ENCODE results near the gene SLC48A1.
A peak's percentile ranks its signal among the peaks of the same experiment; 100 is the strongest.

Gene SLC48A1

DNA sequence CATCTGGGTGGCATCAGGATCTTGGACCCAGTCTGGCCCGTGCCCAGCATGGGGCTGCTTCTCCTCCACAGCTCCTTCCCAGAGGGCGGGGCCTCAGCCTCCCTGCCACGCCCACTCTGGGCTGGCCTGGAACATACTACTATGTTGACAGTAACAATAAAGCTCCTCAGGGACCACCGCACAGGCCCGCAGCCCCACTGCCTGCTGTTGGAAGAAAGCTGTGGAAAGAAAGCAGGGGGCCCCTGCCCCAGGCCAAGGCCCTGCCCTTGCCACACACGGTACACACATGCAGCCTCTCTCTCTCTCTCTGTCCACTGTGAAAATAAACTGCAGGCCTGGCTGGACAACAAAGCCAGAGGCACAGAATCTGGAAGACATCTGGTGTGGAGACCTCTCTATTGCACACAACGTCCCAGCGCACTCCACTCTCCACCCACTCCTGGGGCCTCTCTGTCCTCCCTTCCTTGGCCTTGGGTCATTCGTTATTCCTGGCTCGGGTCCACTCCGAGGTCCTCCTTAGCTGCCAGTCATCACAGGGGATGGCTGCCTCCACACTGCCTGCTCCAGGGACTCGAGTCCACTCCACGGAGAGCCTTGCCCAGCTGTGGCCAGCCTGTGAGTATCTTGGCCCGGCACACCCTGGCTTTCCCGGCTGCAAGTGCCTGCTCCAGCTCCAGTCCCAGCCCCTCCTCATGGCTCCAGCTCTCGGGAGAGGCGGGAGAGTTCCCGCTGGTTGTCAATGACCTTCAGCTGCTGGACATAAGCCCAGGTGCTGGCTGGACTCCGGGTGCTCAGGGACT lies 36.0 kb upstream of the SLC48A1 start:
- no peaks in the 10 kb centered on the region for H3K36me3 Mint-ChIP-seq (ENCODE audit: low read depth)
- H3K27ac Mint-ChIP-seq = peak overlapping the region; percentile 95
- H3K4me1 Mint-ChIP-seq = peaks cover 83% of the 10 kb centered on the region
- TF ChIP-seq, protein P1, sequence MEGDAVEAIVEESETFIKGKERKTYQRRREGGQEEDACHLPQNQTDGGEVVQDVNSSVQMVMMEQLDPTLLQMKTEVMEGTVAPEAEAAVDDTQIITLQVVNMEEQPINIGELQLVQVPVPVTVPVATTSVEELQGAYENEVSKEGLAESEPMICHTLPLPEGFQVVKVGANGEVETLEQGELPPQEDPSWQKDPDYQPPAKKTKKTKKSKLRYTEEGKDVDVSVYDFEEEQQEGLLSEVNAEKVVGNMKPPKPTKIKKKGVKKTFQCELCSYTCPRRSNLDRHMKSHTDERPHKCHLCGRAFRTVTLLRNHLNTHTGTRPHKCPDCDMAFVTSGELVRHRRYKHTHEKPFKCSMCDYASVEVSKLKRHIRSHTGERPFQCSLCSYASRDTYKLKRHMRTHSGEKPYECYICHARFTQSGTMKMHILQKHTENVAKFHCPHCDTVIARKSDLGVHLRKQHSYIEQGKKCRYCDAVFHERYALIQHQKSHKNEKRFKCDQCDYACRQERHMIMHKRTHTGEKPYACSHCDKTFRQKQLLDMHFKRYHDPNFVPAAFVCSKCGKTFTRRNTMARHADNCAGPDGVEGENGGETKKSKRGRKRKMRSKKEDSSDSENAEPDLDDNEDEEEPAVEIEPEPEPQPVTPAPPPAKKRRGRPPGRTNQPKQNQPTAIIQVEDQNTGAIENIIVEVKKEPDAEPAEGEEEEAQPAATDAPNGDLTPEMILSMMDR (IDR thresholded peaks at IDR 0.05) = no peak
- peak; percentile 47 for DNase-seq
- no peak overlapping the region for H3K4me3 Mint-ChIP-seq
- no peaks in the 10 kb centered on the region for H3K9me3 Mint-ChIP-seq
- H3K27me3 Mint-ChIP-seq (ENCODE audit: low read depth, poor library complexity) = no peaks in the 10 kb centered on the region

DNA sequence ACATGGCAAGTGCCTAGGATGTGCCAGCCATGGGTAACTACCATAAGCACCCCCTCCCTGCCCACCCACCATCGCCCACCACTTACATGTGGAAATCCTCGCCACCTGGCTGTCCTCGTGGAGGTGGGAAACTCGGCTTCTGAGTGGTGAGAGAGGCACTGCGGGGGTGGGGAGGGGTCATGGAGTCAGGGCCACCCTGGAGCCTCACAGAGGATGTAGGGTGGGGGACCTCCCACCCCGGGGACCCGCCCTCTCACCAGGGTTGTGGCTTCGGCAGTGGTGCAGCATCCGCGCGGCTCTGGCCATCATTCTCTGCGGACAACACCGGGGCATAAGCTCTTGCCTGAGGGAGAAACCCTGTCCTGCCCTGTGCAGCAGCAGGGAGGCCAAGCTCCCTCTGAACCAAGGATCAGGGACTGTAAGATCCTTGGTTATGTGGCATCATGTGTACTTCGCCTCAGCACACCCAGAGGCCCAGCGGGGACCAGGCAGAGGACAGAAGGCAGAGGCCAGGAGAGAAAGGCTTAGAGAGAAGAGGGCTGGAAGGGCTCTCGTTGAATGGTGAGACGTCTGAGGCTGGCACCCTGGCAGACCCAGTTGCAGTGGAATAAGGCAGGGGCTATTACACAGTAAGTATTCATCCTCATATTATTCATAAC lies 35.0 kb upstream of the SLC48A1 start:
- Mint-ChIP-seq H3K9me3 (no peaks in the 10 kb centered on the region), H3K27ac (no peak overlapping the region), H3K27me3 (ENCODE audit: low read depth, poor library complexity) (no peaks in the 10 kb centered on the region), H3K36me3 (ENCODE audit: low read depth) (no peaks in the 10 kb centered on the region), H3K4me1 (peaks cover 86% of the 10 kb centered on the region), H3K4me3 (no peak overlapping the region)
- DNase-seq = no peak
- TF ChIP-seq, protein P1 (IDR thresholded peaks at IDR 0.05) = no peak

DNA sequence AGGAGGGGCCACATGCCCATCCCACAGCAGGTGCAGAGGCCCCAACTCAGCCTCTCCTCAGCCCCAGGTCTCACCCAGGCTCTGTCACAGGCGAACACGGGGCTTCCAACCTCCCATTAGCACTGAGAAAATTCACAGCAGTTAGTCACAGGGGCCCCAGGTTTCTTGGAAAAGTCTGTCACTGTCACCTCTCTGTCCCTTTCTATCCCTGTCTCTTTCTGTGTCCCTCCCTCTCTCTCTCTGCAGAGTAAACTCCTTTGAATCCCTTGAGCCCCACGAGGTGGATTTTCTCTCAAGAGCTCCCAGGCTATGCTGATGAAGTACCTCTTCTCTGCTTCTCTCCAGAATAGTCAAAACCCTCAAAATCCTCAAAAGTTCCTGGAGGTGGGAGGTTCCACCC lies 33.7 kb upstream of the SLC48A1 start:
- Mint-ChIP-seq H3K36me3 (ENCODE audit: low read depth) (no peaks in the 10 kb centered on the region), H3K9me3 (no peaks in the 10 kb centered on the region), H3K27me3 (ENCODE audit: low read depth, poor library complexity) (no peaks in the 10 kb centered on the region), H3K27ac (no peak overlapping the region), H3K4me3 (no peak overlapping the region), H3K4me1 (peaks cover 85% of the 10 kb centered on the region)
- TF ChIP-seq, protein P1 (IDR thresholded peaks at IDR 0.05) = no peak
- no peak for DNase-seq

DNA sequence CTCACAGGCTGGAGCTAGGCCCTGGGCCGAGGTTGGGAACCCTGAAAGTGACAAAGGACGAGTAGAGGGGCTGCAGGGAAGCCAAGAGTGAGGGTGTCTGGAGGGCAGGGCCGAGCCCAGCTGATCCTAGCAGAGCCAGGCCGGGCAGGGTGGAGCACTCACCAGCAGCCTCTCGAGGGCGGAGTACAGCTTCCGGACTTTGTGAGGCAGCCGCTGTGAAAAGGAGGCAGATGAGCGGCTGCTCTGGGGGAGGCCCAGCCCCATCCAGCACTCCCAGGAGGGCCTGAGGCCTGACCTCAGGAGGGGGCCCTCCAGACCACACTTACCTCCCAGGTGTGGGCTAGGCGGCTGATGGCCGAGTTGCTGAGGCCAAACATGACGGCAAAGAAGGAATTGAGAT lies 33.1 kb upstream of the SLC48A1 start:
- H3K27ac Mint-ChIP-seq = no peak overlapping the region
- H3K9me3 Mint-ChIP-seq = no peaks in the 10 kb centered on the region
- H3K4me1 Mint-ChIP-seq = peaks cover 84% of the 10 kb centered on the region
- TF ChIP-seq, protein P1 (IDR thresholded peaks at IDR 0.05) = no peak
- H3K4me3 Mint-ChIP-seq = no peak overlapping the region
- H3K36me3 Mint-ChIP-seq (ENCODE audit: low read depth) = no peaks in the 10 kb centered on the region
- DNase-seq = no peak
- H3K27me3 Mint-ChIP-seq (ENCODE audit: low read depth, poor library complexity) = no peaks in the 10 kb centered on the region

DNA sequence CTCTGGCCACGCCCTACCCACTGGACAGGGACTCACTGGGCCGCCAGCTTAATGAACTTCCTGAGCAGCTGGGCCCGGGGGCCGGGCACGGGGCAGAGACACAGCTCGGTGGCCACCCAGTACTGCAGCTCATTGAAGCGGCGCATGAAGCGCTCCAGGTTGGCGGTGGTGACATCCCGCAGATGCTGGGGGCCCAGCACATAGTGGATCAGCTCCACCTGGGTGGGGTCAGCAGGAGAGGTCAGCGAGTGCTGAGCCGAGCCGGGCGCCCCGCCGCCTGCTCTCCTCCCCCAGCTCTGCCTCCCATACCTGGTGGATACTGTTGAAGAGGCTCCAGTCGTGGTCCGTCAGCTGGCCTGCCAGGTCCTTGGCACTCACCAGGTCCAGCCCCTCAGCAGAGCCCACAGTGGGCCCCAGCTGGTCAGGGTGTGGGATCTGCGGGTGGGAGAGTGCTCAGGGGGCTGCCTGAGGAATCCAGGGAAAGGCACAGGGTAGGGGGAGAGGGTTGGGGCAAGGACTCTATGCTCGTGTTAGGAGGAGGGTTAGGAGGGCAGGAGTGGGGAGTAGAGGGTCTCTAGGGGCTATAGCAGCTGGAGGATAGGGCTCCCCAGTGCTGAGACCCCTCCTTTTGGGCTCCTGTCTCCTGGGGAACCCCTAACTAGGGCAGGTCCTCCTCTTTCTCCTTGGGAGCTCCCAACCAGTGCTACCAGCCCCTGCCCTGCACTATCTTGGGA lies 32.3 kb upstream of the SLC48A1 start:
- H3K27me3 Mint-ChIP-seq (ENCODE audit: low read depth, poor library complexity) = no peaks in the 10 kb centered on the region
- H3K4me3 Mint-ChIP-seq = no peak overlapping the region
- no peaks in the 10 kb centered on the region for H3K36me3 Mint-ChIP-seq (ENCODE audit: low read depth)
- H3K4me1 Mint-ChIP-seq = peaks cover 84% of the 10 kb centered on the region
- TF ChIP-seq, protein P1 (IDR thresholded peaks at IDR 0.05) = no peak
- DNase-seq = no peak
- no peaks in the 10 kb centered on the region for H3K9me3 Mint-ChIP-seq
- no peak overlapping the region for H3K27ac Mint-ChIP-seq

All from nephron progenitor cell (in vitro differentiated cells).